ENCODE measurements around the gene LMX1A.
A peak's percentile ranks its signal among the peaks of the same experiment; 100 is the strongest.

Gene LMX1A

DNA sequence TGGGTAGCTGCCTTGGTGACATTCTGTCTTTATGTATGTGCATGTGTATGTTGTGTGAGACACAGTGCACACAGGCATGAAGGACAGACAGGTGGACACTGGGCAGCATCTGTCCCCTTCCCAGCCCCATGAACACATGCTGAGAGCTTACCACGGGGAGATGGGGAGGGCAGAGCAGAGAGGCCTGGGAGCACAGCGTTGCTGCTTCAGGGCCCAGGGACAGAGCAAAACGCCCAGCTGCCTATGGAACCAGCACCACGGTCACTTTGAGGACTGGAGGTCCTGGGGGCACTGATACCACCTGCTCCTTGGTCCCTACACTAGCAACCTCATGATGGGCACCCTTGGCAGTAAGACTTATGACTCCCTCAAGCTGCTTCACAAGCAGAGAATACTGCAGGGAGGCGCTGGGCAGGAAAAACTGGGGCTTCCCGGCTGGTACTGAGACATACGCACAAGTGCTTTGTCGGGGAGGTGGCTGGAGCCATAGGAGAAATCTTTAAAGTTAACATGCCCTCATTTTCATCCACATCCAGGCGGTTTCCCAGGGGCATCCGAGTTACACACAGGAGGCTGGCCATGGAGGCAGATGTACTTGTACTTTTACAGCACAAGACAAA, 40.3 kb downstream of the LMX1A start:
- DNase-seq, result no peak

DNA sequence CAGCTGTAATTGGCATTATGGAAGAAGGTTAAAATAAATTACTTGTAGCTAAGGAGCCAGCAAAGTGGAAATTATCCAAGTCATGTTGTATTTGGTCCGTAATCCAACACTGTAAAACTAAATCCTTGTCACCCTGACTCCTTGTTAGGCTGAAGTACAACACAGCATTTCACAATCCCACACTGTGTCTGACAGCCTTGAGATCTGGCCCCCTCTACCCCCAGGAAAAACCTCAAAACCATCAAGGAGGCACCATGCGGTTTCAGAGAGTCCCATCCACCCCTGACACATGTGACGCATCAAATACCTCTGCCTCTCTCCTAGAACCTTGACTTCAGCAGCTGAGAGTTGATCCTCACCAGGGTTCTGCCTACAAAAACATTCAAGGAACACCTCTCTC, 41.0 kb downstream of the LMX1A start:
- no peak for DNase-seq

DNA sequence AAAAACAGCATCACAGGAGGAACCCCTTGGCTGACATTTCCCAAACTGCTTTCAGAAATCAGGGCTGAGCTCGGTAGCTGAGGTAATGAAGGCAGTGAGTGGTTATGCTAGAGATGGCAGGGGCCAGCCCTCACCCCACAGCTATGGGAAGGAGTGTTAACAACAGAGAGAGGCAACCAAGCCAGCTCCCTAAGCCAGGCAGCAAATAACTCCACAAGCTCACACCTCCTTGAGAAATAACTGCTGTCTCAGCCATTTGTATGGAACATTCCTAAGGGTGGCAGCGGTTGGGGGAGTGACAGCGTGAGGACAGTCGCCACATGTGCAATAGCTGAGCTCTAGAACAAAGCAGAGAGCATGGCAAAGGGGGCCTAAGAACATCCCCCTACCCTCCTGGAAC, 42.6 kb downstream of the LMX1A start:
- no peak for DNase-seq

DNA sequence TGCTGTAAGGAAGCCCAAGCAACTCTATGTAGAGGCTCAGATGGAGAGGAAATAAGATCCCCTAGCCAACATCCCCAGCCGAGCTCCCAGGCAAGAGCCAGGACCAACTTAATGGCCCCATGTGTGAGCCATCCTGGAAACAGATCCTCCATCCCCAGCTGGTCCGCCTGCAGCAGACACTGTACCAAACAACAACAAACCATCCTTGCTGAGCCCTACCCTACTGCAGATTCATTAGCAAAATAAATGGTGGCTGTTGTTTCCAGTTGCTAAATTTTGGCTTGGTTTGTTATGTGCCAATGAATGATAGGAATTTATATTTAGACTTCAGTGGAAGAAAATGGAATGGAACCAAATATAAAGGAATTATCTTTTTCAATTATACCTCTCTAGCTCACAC, 43.9 kb downstream of the LMX1A start:
- DNase-seq, result no peak

- DNase-seq, result no peak
These were observed 49.7 kb downstream of the LMX1A start for GRCh38 chr1:165306543-165307434.

DNA sequence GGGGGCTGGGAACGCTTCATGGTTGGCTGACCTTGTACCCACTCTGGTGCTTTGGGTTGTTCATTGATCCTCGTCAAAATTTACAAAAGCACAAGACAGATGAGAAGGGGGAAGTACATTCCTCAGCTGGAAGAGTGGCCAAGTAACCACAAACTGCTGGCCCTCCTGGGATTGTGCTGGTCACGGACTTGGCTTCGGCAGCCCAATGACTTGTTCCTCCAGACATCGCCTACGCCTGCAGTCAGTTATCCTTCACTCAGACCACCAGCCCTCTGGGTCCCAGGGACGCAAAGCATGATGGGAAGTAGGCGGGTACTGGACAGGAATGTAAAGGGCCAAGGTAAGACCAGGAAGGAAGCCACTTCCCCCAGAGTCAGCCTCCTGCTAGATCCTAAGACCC, 53.1 kb downstream of the LMX1A start:
- no peak for DNase-seq

- no peak for DNase-seq
These were observed 56.1 kb downstream of the LMX1A start for GRCh38 chr1:165300400-165300903.

DNA sequence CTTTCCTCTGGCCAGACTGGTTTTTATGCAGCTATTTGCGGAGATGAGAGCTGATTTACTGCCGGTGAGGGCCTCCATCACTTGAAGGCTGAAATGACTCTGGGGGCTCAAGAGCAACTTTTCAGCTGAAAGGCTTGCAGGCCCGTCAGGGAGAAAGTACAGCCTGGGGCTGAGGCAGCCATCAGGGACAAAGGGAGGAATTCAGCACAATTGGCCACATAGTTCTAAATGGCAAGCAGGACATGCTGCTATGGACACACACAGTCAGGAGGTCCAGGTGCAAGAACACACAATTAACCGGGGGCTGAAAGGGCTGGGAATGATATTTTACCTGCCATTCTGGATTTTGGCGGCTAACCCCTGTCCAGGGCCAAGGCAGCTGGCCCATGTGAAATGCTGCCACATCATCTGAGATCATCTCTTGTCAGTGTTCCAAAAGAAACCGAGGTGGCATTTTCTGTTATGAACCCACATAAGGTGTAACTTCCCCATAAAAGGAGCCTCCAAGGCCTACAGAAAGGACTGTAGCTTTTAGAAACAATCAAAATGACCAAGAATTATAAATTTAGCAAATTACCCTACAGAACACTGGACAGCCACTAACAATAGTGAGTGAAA, 58.2 kb downstream of the LMX1A start:
- DNase-seq, result no peak

- no peak for DNase-seq
These were observed 60.3 kb downstream of the LMX1A start for GRCh38 chr1:165296205-165296604.

- DNase-seq, result no peak
These were observed 66.4 kb downstream of the LMX1A start for GRCh38 chr1:165290148-165290547.

GRCh38 chr1:165289556-165289955, 67.0 kb downstream of the LMX1A start:
- no peak for DNase-seq

- peak; percentile 68 to 81 for DNase-seq
These were observed 68.0 kb downstream of the LMX1A start for GRCh38 chr1:165288350-165289120.

GRCh38 chr1:165287781-165288180, 68.7 kb downstream of the LMX1A start:
- DNase-seq, result no peak

- DNase-seq, result no peak
These were observed 69.2 kb downstream of the LMX1A start for GRCh38 chr1:165287329-165287728.

DNA sequence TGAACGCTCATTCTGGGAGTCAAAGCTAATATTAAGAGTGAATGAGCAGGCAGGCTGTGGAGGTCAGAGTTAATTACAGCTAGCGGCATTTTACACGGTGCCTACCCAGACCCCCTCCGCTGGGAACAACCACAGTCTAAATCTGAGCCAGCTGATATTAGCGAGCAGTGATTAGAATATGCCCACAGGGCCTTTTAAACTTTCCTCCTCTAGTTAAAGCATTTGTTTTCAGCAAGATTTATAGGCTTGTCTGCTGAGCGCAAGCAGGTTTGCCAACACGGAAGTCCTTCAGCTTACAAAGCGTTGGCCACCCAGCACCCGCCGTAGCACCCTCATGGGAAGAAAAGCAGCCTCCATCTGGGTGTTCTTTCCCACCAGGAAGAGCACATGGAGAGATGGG, 72.1 kb downstream of the LMX1A start:
- no peak for DNase-seq

DNA sequence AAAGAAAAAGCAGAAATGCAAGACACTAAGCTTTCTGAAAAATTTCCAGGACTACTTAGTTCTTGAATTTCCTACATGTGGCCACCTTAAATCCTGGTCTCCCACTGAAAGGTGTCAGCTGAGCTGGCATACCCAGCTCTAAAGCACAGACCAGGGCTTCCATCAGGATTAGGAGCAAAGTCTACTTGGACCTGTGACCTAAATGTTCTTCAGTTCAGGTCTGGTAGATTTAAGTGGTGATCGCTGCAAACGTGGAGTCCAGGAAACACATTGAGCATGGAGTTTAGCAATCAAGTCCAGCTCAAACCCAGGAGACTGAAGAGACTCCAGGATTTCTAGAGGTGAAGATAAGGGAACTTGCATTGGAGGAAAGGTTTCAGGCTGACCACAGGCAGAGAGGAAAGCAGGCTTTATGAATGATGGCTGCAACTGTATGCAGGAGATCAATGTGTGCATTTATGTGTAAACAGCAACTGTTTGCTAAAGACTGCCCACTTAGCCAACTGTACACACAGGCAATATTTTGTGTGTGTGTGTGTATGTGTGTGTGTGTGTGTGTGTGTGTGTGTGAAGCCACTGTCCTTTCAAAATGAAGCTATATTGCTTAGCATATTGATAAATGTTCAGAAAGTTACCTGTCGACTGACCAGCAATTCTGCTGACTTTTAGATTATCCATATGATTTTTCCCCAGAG, 75.2 kb downstream of the LMX1A start:
- DNase-seq, result no peak

- no peak for DNase-seq
These were observed 76.6 kb downstream of the LMX1A start for GRCh38 chr1:165279882-165280281.

GRCh38 chr1:165276314-165276713, 80.2 kb downstream of the LMX1A start:
- no peak for DNase-seq

DNA sequence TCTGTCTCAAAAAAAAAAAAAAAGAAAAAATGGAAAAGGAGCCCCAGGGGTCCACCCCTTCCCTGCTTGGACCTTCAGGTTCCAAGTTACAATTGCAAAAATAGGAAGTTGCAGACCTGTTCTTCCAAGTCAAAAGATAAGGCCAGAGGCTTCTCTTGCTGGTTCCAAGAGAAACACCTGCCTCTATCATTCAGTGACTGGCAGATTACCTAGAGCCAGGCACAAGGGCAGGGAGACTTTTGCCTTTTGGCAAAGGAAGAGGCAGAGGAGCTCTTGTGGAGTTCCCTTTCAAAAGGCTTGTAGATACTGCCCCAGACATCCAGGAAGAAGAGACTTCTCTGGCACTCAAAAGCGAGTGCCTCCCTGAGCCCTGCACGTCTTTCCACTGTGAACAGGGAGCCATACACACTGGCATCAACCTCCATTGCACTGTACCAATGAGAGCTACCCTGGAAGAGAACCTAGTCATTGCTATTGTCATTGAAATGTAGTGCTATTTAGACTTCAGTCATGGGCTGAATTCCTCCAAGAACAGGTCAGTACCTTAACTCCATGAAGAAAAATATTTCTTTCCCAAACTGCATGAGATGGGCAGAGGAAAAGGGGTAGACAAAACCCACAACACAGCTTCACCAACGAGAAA, 91.2 kb downstream of the LMX1A start:
- no peak for DNase-seq

DNA sequence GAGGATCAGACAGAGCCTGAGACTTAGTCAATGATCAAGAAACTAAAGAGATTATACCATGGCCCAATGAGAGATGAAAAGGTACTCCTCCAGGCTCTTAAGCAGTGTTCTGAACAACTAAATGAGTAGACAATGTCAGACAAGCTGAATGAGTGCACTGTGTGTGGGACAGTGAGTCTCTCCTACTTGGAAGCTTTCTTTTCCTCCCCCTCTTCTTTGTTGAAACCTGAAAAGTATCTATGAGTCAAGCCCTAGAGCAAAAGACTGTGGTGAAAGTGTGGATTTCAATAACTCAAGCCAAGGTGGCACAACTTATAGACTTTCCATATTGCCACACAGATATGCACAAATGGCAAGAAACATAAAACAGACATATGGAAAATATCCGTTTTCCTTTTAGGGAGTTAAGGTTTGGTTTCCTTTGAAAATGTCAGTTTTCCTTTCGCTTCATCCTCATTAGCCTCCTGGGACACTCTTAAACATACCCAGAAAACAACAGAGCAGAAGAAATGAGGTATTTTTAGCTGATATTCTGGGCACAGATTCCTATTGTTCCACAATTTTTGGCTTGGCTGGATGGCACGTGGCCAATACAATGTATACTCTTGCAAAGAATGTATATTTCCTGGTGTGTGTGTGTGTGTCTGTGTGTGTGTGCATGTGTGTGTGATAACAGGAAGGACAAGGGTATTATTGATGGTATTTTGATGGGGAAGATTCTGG, 96.6 kb downstream of the LMX1A start:
- DNase-seq, result no peak

DNA sequence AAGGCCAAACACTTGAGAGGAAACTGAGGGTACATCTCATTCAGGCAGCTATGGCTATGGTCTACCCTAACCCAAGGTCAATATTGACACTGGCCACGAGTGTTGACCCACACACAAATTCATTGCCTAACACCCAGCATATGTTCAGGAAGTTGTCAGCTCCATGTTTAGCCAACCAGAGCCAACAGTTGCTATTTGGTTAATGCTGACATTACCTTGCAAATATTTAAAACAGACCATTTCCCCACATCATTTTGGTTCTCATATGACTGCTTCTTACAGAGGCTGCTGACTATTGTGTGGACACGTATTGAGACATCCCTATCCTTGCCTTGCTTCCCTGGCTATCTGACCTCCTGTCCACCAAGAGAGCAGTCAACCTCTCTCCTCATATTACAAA, 97.3 kb downstream of the LMX1A start:
- DNase-seq, result no peak

Data from NCI-H187 (cell line).